Suppressor macrophage (primary cell): ENCODE data around the gene CENPP.
A peak's percentile ranks its signal among the peaks of the same experiment; 100 is the strongest.

Source experiments
- DNase-seq, 4 experiments: peaks; one replicate each; pipeline ENCODE4 v3.0.0-alpha.2; 2020 to 2022

Gene CENPP

DNA sequence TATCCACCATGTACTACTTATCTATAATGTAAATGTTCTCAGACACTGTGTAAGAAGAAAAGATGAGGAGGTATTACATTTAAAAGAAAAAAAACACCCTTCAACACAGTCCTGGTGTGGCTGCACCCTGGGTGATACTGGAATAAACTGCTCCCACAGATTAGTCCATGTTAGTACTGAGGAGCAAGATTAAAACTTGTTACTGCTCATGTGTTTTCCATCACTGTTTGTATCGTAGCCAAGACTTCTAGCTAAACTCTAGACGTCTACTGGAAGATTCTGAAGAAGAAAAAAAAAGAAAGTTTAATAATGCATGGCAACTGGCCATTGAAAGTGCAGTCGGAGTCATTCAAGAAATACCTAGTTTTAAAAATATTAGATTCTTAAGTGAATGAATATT, 156.6 kb downstream of the CENPP start, which contains the start of gene ASPN:
Gene ASPN (minus strand): TSS at position 178 of the 400 bp plus-strand sequence.
- DNase-seq = no peak

DNA sequence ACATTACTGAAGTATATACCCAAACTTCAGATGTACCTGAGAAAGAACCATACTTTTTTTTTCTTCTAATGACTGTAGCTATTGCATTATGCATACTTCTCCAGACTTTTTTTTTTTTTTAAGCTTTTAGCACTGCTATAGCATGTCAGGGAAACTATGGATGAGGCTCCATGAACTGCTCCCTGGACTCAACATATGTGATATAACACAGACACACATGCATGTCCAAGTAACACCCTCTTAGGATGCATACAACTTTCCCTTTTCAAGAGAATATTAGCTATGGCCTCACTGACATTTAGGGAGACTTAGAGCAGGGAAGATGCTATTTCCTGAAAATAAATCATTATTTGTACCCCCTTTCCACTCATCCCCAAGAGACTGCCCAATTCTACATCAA, 157.1 kb downstream of the CENPP start:
- no peak for DNase-seq

- DNase-seq = no peak
These were observed 158.1 kb downstream of the CENPP start for GRCh38 chr9:92483627-92484545.

DNA sequence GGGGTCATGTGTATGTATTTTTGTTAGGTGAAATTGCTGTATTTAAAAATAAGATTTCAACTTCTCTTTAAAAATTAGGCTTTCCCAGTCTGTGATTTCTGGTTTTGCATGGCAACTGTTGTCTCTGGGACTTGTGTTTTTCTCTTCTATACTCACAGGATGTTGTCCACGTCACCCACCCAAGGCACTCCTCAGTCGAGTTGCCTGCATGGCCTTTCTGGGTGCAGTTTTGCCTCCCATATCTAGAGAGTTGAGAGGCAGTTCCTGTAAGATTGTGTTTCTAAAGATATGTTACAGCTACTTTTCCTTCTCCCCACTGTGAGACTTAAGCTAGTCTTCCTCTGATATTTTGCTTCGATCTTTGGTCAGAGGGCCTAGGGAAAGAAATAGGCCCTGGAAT, 158.8 kb downstream of the CENPP start:
- DNase-seq = no peak

GRCh38 chr9:92486371-92486770, 160.6 kb downstream of the CENPP start:
- peak in 3 of 4 experiments; percentile 43 to 61 (median 56) for DNase-seq

DNA sequence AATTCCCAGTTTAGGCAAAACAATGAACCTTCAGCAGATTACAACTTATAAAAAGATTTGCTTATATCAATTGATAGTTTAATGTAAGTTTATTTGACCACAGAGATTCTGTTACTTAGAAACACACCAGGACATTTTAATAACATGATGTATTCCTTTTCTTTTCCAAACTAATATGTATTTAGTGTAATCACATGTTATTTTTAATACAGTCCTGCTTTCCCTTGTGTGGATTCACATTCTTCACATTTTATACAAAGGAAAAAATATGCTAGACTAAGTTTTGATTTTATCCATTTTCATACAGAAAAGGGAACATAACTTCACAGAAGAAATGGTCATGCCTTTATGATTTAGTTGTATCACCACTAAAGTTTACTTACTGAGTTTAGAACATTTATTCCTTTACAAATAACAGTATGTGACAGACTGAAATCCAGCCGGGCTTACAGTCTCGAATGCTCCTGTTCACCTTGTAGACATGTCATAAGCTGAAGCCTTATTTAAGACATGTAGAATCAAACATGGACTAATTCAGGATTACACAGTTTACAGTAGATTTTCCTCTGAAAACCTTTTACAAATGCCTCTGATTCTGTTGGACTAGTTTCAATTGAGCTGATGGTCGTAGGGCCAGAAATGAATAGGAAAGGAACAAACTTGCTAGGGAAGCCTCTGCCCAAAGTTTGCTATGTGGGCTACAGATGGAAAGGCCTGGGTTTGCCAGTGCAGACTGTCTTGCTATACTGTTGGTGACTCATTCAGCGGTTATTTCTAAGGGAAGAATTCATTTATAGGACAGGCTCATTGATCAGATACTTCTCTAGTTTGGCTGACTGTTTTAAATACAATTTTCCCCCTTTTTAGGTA, 163.2 kb downstream of the CENPP start:
- no peak for DNase-seq

DNA sequence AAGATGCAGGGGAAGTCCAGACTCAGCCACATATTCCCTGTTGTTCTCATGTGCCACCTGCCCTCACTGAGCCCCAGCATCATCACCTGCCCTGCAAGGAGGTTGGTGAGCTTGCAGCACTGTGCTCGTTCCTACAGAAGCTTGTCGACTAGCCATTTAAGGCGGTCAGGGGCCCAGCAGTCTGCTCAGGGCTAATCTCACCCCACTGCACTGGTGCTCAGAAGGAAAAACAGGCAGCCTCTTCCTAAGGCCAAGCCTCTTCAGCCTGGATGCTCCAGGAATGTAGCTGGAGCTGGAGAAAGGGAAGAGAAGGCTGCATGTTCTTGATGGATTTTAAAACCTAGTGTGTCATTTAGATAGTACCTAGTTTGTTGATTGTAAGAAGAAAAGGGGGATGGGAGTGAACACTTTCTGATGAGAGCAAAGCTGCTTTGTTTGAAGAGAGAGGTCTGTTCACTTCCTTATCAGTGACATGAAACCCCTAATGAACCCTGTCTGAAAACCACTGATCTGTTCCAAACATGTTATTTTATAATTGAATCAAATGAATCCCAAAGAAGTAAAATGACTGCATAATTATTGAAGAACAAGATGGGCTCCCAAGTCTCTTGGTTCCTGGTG, 167.1 kb downstream of the CENPP start:
- DNase-seq = no peak

DNA sequence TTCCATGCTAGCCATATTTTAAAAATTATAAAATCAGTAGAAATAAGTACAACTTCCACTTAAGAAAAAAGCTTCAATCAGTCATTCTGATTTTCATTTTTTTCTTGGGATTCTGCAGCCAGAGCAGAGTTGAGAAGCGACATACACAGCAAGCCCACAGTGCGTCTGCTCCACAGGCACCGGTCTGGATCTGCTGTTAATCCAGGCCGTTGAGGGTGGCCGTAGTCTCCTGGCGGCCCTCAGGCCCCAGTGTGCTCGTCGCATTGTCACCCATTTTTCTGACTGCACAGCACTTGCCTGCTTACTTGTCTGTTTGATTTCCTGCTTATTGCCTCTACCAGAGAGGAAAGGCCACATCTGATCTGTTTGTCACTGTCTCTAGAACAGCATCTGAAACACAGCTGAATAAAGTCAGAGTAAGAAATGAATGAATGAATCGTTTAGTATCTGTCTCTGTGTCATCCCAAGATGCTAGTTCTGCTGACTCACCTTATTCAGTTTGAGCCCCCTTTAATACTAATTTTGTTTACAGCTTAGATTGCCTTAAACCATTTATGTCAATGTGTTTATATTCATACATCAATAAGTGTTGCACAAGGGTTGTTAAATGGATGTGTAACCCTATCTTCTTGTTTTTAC, 168.1 kb downstream of the CENPP start:
- DNase-seq = no peak

DNA sequence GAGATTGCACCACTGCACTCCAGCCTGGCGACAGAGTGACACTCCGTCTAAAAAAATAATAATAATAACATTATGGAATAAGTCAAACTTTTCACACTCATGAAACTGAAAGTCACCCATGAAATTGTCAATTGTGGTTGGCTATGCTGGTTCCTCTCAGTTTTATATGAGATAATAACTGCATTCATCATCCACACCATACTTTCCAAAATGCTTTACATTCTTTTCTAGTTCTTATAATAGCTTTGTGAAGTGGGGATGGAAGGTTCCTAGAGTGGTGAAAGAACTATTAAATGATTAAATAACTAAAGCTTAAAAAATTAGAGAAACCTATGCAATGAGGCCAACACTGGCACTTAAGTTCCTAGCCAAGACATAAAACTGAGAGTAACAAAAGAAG, 169.1 kb downstream of the CENPP start:
- DNase-seq = no peak

GRCh38 chr9:92496396-92497176, 170.8 kb downstream of the CENPP start:
- no peak for DNase-seq

GRCh38 chr9:92499701-92500100, 173.9 kb downstream of the CENPP start:
- DNase-seq = no peak

- DNase-seq = no peak
These were observed 175.0 kb downstream of the CENPP start for GRCh38 chr9:92500725-92501124.

GRCh38 chr9:92501671-92502393, 176.1 kb downstream of the CENPP start:
- peak; percentile 19 to 59 (median 53) for DNase-seq

DNA sequence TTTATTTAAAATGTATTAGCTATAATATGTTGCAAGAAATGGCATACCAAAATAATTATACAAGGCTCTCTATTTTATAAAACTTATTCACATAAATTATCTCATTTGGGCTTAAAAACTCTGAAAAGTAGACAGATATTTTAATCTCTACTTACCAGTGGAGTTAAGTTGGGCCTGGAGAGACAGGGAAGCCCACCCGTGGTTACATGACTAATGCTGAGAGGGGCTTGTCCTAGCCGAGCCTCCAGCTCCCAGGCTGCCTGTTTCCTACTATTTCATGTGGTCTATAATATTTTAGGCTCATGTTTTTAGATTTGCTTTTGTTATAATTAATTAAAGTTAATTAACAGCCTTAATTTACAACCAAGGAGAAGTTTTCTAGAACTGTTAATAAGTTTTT, 177.4 kb downstream of the CENPP start:
- DNase-seq = no peak

GRCh38 chr9:92504881-92505280, 179.1 kb downstream of the CENPP start:
- DNase-seq = no peak

- DNase-seq = peak in 3 of 4 experiments; percentile 18 to 27 (median 20)
These were observed 180.6 kb downstream of the CENPP start for GRCh38 chr9:92506184-92506857.

GRCh38 chr9:92507005-92507404, 181.3 kb downstream of the CENPP start:
- DNase-seq = peak in 1 of 4 experiments; percentile 7

DNA sequence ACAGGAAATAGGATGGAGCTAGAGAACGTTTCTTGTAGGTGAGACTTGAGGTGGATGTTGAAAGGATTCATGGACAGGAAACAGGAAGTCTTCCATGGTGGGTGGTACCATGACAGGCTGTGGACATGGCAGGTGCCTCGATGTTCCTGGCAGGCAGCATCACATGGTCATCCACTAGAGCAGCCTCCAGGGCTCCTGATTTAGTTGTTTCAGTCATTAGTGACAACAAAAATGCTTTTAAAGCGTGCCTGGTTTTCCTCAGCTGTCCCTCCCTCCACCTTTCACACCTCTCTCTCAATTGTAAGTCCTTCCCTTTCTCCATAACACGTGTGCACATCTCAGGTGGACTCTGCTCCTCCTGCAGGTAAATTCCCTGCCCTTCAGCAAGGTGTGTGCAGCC, 181.7 kb downstream of the CENPP start:
- DNase-seq = no peak

GRCh38 chr9:92508018-92508820, 182.5 kb downstream of the CENPP start:
- no peak for DNase-seq
